ENCODE data around the gene PKP3.
A peak's percentile ranks its signal among the peaks of the same experiment; 100 is the strongest.

PKP3 gene

GRCh38 chr11:447923-448731 is 54.1 kb downstream of the PKP3 start:
- peak; percentile 87 for DNase-seq

GRCh38 chr11:449889-450808 is 56.1 kb downstream of the PKP3 start, which contains the start of gene PTDSS2:
PTDSS2 (plus strand) TSS chr11:450279; CDS start chr11:450456, 177 bp downstream.
- DNase-seq = peak; percentile 80

GRCh38 chr11:450809-451451 is 56.9 kb downstream of the PKP3 start:
- no peak for DNase-seq

GRCh38 chr11:451738-452137 is 57.7 kb downstream of the PKP3 start:
- no peak for DNase-seq

- no peak for DNase-seq
These were observed 58.3 kb downstream of the PKP3 start for GRCh38 chr11:452203-452744.

- no peak for DNase-seq
These were observed 59.0 kb downstream of the PKP3 start for GRCh38 chr11:452916-453527.

GRCh38 chr11:453564-453963 is 59.6 kb downstream of the PKP3 start:
- DNase-seq = no peak

GRCh38 chr11:454043-454442 is 60.0 kb downstream of the PKP3 start:
- no peak for DNase-seq
